Measurements from ENCODE around the gene SLC26A6. TPM values are rescaled to one million over a fixed set of nuclear protein-coding genes. Genes with fewer than 3 reads are reported as not detected.

SLC26A6 gene
- total and polyA plus RNA-seq, 2 of the 13 experiments (the other 11 are each of a cell fraction or from before 2014, with no cell fraction given) = 40.7 to 184 TPM

DNA sequence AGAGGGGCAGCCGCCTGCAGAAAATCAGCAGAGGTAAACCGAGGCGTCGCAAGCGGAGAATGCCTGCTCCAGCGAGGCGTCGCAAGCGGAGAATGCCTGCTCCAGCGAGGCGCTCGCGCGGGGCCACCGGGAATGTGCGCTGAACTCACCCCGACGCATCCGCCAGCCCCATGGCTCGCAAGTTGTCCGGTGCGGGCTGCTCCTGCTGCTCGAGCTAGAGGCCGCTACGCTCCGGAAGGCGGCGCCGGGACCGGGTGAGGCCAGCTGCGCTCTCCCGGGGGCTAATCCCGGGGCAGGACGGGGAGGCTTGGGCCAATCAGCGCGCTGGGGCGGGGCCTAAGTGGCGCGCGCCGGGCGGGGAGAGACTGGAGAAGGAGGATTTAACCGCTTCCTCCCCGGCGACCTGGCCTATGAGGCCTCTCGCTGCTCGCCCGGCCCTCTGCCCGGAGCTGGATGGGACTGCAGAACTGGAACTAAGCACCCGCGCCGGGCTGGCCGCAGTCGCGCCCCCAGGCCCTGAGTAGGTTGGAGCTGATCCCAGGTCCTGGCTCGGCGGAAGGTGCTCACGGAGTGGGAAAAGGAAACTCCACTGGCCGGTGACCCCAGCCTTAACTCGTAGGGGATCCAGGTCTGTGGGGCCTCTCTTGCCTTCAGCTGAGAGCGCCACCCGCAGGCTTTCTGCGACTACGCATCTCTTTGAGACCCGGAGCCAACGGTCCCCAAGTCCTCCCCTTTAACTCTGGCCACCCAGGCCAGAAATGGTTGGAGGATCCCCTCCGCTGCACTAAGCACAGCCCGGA is at the start of gene SLC26A6 (continued):
- TF ChIP-seq NR2F1 (CRISPR knock-in tag; IDR thresholded peaks at IDR 0.05) (no peak), REXO4 (CRISPR knock-in tag; IDR thresholded peaks at IDR 0.05; ENCODE audit: borderline replicate concordance) (no peak), ZKSCAN8 (CRISPR knock-in tag; IDR thresholded peaks at IDR 0.05; ENCODE audit: borderline replicate concordance) (no peak), SP140L (CRISPR knock-in tag; IDR thresholded peaks at IDR 0.05; ENCODE audit: borderline replicate concordance) (peak; percentile 78), SNAI1 (CRISPR knock-in tag; IDR thresholded peaks at IDR 0.05; ENCODE audit: borderline replicate concordance) (no peak; the same call in 1 of the 2 replicates), ZBTB7A (CRISPR knock-in tag; IDR thresholded peaks at IDR 0.05) (peak; percentile 79), MIER2 (CRISPR knock-in tag; IDR thresholded peaks at IDR 0.05) (0 out of 2 replicates have a peak, but pooled peaks have one; percentile 25), ZNF772 (CRISPR knock-in tag; IDR thresholded peaks at IDR 0.05) (0 out of 2 replicates have a peak, but pooled peaks have one; percentile 17), ZNF501 (CRISPR knock-in tag; IDR thresholded peaks at IDR 0.05) (peak; percentile 84), MED8 (CRISPR knock-in tag; IDR thresholded peaks at IDR 0.05; ENCODE audit: insufficient replicate concordance) (peak; percentile 47), SOX5 (CRISPR knock-in tag; IDR thresholded peaks at IDR 0.05; ENCODE audit: borderline replicate concordance) (peak; percentile 21; the same call in 1 of the 2 replicates), RORA (CRISPR knock-in tag; IDR thresholded peaks at IDR 0.05) (no peak), ZSCAN20 (CRISPR knock-in tag; IDR thresholded peaks at IDR 0.05; ENCODE audit: borderline replicate concordance) (peak; percentile 51; the same call in 1 of the 2 replicates), KDM6A (CRISPR knock-in tag; IDR thresholded peaks at IDR 0.05; ENCODE audit: low read depth) (no peak), RELA (CRISPR knock-in tag; IDR thresholded peaks at IDR 0.05) (0 out of 2 replicates have a peak, but pooled peaks have one; percentile 79), FOXK2 (IDR thresholded peaks at IDR 0.05) (no peak), ZNF652 (CRISPR knock-in tag; IDR thresholded peaks at IDR 0.05; ENCODE audit: borderline replicate concordance, low read depth) (peak; percentile 98)
- TF ChIP-seq, protein P1, sequence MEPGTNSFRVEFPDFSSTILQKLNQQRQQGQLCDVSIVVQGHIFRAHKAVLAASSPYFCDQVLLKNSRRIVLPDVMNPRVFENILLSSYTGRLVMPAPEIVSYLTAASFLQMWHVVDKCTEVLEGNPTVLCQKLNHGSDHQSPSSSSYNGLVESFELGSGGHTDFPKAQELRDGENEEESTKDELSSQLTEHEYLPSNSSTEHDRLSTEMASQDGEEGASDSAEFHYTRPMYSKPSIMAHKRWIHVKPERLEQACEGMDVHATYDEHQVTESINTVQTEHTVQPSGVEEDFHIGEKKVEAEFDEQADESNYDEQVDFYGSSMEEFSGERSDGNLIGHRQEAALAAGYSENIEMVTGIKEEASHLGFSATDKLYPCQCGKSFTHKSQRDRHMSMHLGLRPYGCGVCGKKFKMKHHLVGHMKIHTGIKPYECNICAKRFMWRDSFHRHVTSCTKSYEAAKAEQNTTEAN (CRISPR knock-in tag; conservative IDR thresholded peaks at IDR 0.05) = peak; percentile 40; the same call in 1 of the 2 replicates
- TF ChIP-seq, protein P2, sequence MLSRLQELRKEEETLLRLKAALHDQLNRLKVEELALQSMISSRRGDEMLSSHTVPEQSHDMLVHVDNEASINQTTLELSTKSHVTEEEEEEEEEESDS (CRISPR knock-in tag; IDR thresholded peaks at IDR 0.05; ENCODE audit: borderline replicate concordance) = peak; percentile 25; the same call in 1 of the 2 replicates
- TF ChIP-seq, protein P3, sequence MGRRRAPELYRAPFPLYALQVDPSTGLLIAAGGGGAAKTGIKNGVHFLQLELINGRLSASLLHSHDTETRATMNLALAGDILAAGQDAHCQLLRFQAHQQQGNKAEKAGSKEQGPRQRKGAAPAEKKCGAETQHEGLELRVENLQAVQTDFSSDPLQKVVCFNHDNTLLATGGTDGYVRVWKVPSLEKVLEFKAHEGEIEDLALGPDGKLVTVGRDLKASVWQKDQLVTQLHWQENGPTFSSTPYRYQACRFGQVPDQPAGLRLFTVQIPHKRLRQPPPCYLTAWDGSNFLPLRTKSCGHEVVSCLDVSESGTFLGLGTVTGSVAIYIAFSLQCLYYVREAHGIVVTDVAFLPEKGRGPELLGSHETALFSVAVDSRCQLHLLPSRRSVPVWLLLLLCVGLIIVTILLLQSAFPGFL (CRISPR knock-in tag; IDR thresholded peaks at IDR 0.05) = no peak
- TF ChIP-seq, protein P4, sequence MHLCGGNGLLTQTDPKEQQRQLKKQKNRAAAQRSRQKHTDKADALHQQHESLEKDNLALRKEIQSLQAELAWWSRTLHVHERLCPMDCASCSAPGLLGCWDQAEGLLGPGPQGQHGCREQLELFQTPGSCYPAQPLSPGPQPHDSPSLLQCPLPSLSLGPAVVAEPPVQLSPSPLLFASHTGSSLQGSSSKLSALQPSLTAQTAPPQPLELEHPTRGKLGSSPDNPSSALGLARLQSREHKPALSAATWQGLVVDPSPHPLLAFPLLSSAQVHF (CRISPR knock-in tag; IDR thresholded peaks at IDR 0.05) = peak; percentile 83; the same call in 1 of the 2 replicates

All from HepG2 (cell line).